ENCODE results near the gene FLVCR2. TPM values are rescaled to one million over a fixed set of nuclear protein-coding genes. Genes with fewer than 3 reads are reported as not detected.

The FLVCR2 gene
- polyA plus RNA-seq, 1 donor from 2014 or later = not detected

GRCh38 chr14:75634848-75635247 is 56.4 kb downstream of the FLVCR2 start:
- Histone ChIP-seq H3K79me2 (replicated peaks; ENCODE audit: insufficient read depth, low read length) (no peaks in the 10 kb centered on the region), H3K4me3 (ENCODE audit: low read length) (no peak overlapping the region)
- no peak for TF ChIP-seq POLR2AphosphoS5 (IDR thresholded peaks at IDR 0.05)
- no peak for TF ChIP-seq MXI1 (conservative IDR thresholded peaks at IDR 0.05; ENCODE audit: poor library complexity, severe bottlenecking)
- TF ChIP-seq EP300 (conservative IDR thresholded peaks at IDR 0.05; ENCODE audit: poor library complexity, severe bottlenecking) = no peak
- no peak for TF ChIP-seq REST (IDR thresholded peaks at IDR 0.05; ENCODE audit: borderline replicate concordance)
- TF ChIP-seq SMC3 (conservative IDR thresholded peaks at IDR 0.05; ENCODE audit: poor library complexity) = no peak
- TF ChIP-seq RAD21 (conservative IDR thresholded peaks at IDR 0.05) = no peak
- no peak for TF ChIP-seq EZH2 (IDR thresholded peaks at IDR 0.05; ENCODE audit: borderline replicate concordance, insufficient read depth, low read length, poor library complexity, severe bottlenecking)
- no peak for TF ChIP-seq TAF1 (IDR thresholded peaks at IDR 0.05; ENCODE audit: low read depth)
- no peak for TF ChIP-seq CTCF (IDR thresholded peaks at IDR 0.05; ENCODE audit: poor library complexity, severe bottlenecking)

GRCh38 chr14:75636100-75636692 is 57.8 kb downstream of the FLVCR2 start:
- Histone ChIP-seq H3K4me2 (ENCODE audit: low read length) (no peak overlapping the region), H3F3A (ENCODE audit: insufficient read depth, low read length, poor library complexity, severe bottlenecking) (no peaks in the 10 kb centered on the region), H4K20me1 (ENCODE audit: insufficient read depth) (no peaks in the 10 kb centered on the region), H2AFZ (ENCODE audit: low read depth, low read length) (no peak overlapping the region), H3K9me2 (ENCODE audit: insufficient read depth, low read length) (no peaks in the 10 kb centered on the region), H3K9me3 (ENCODE audit: low read length) (no peaks in the 10 kb centered on the region), H3K36me3 (ENCODE audit: insufficient read depth, low read length) (no peaks in the 10 kb centered on the region), H3K4me3 (ENCODE audit: low read length) (no peak overlapping the region), H3K9ac (ENCODE audit: low read length) (no peak overlapping the region), H3K27me3 (ENCODE audit: insufficient read depth, low read depth, low read length) (no peaks in the 10 kb centered on the region), H3K27ac (ENCODE audit: low read length) (no peak overlapping the region), H3K79me2 (replicated peaks; ENCODE audit: insufficient read depth, low read length) (no peaks in the 10 kb centered on the region)
- TF ChIP-seq EP300 (conservative IDR thresholded peaks at IDR 0.05; ENCODE audit: poor library complexity, severe bottlenecking) = no peak

More at GRCh38 chr14:75634848-75635247, 56.4 kb downstream of the FLVCR2 start:
- H4K20me1 ChIP-seq (ENCODE audit: insufficient read depth) = no peaks in the 10 kb centered on the region
- H2AFZ ChIP-seq (ENCODE audit: low read depth, low read length) = no peak overlapping the region
- H3K9me3 ChIP-seq (ENCODE audit: low read length) = no peaks in the 10 kb centered on the region
- no peaks in the 10 kb centered on the region for H3K36me3 ChIP-seq (ENCODE audit: insufficient read depth, low read length)
- no peaks in the 10 kb centered on the region for H3F3A ChIP-seq (ENCODE audit: insufficient read depth, low read length, poor library complexity, severe bottlenecking)
- H3K4me2 ChIP-seq (ENCODE audit: low read length) = no peak overlapping the region
- no peak overlapping the region for H3K27ac ChIP-seq (ENCODE audit: low read length)
- H3K9ac ChIP-seq (ENCODE audit: low read length) = no peak overlapping the region
- H3K9me2 ChIP-seq (ENCODE audit: insufficient read depth, low read length) = no peaks in the 10 kb centered on the region
- no peaks in the 10 kb centered on the region for H3K27me3 ChIP-seq (ENCODE audit: insufficient read depth, low read depth, low read length)

All from neural cell (in vitro differentiated cells).